A673 (cell line): ENCODE results near the gene ATG4D. TPM values are rescaled to one million over a fixed set of nuclear protein-coding genes. Genes with fewer than 3 reads are reported as not detected.

Experiments used
- BruUV-seq: library from RNA; stranded (reverse); fragments of 400-500 nt; replicated peaks from 2 replicates; lab custom pipeline; 2021; lab: Mats Ljungman, UMichigan
- CTCF ChIA-PET: fragments of 300-600 bp; sonication (Branson Sonifier 250); formaldehyde crosslinking; loops from one replicate; lab custom pipeline; 2022; ENCODE audit warnings: antibody characterized with exemption; lab: Charles Lee
- POLR2A ChIA-PET: fragments of 300-600 bp; sonication (Branson Sonifier 250); formaldehyde crosslinking; loops from one replicate; lab custom pipeline; 2022; ENCODE audit warnings: antibody characterized with exemption; ENCODE audit not compliant: low non-redundant PET; lab: Charles Lee
- DNase-seq: peaks from one replicate; pipeline ENCODE4 v3.0.0-alpha.2; 2015; ENCODE audit warnings: low spot score
- H3K27ac ChIP-seq: fragments of 200-600 bp; sonication (generic); 2 replicates; pipeline ENCODE4 v1.5.1; 2016; ENCODE audit warnings: mixed run types, low read depth, mild to moderate bottlenecking, mixed read lengths, antibody characterized with exemption, low read length; ENCODE audit not compliant: poor library complexity, severe bottlenecking
- H3K27me3 ChIP-seq: fragments of 200-600 bp; sonication (generic); replicated peaks from 2 replicates; pipeline ENCODE4 v1.6.1; 2017; ENCODE audit warnings: mixed run types, low read depth, mild to moderate bottlenecking, mixed read lengths, antibody characterized with exemption, low read length; ENCODE audit not compliant: insufficient read depth, poor library complexity
- H3K36me3 ChIP-seq: fragments of 200-600 bp; sonication (generic); 2 replicates; pipeline ENCODE4 v1.6.1; 2016; ENCODE audit warnings: mixed run types, mild to moderate bottlenecking, mixed read lengths, antibody characterized with exemption, low read length; ENCODE audit not compliant: insufficient read depth, poor library complexity, severe bottlenecking
- H3K4me1 ChIP-seq: fragments of 200-600 bp; sonication (generic); 2 replicates; pipeline ENCODE4 v1.6.1; 2017; ENCODE audit warnings: mixed run types, mild to moderate bottlenecking, mixed read lengths, antibody characterized with exemption, low read length; ENCODE audit not compliant: insufficient read depth, poor library complexity, severe bottlenecking
- H3K4me3 ChIP-seq: fragments of 200-600 bp; sonication (generic); 2 replicates; pipeline ENCODE4 v1.5.1; 2016; ENCODE audit warnings: low read depth, mixed run types, mild to moderate bottlenecking, mixed read lengths, low read length; ENCODE audit not compliant: poor library complexity, severe bottlenecking
- H3K9me3 ChIP-seq: fragments of 200-600 bp; sonication (generic); 2 replicates; pipeline ENCODE4 v1.6.1; 2016; ENCODE audit warnings: mixed run types, low read depth, mild to moderate bottlenecking, mixed read lengths, antibody characterized with exemption, low read length; ENCODE audit not compliant: poor library complexity, severe bottlenecking
- EZH2 ChIP-seq: fragments of 200-600 bp; sonication (generic); IDR thresholded peaks from 2 replicates; pipeline ENCODE4 v1.6.1; 2017; ENCODE audit warnings: borderline replicate concordance, low read depth, mild to moderate bottlenecking, mixed read lengths, antibody characterized with exemption, low read length; ENCODE audit not compliant: poor library complexity, severe bottlenecking
- intact Hi-C: fragments of 100-400 bp; cut with micrococcal nuclease; formaldehyde crosslinking; loops from one replicate; pipeline ENCODE4 v1.10.0; 2022; ENCODE audit not compliant: unreplicated experiment
- total RNA-seq: library from RNA; stranded (reverse); gene quantifications from 2 replicates; pipeline ENCODE4 v1.2.3, GENCODE V29; 2021
- TF ChIP-seq, protein P1 (sequence below): fragments of 300-800, 200-600 bp; sonication (generic); conservative IDR thresholded peaks from 2 replicates; pipeline ENCODE4 v1.5.1; 2017; ENCODE audit warnings: low read depth, mild to moderate bottlenecking, antibody characterized with exemption, low read length, moderate library complexity, mixed read lengths

ATG4D gene
- total RNA-seq, 1 experiment from 2014 or later = 52.1 TPM

DNA sequence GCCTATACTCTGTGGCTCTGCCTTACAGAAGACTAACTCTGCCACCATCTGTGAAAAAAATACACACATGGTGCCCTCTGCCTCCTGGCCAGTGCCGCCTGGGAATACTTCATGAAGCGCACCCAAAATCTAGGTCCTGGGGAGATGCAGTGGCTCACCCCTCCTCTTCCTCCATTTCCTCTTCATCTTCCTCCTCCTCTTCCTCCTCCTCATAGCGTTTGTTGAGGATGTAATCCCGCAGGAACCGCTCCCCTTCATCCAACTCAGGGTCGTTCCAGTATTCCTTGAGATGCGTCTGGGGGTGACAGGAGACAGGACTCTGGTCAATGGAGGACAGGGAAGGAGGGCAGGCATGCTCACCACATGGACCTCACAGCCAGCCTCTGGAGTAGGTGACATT, 16.4 kb downstream of the ATG4D start:
- POLR2A ChIA-PET = interaction anchor here (0.6 kb wide), 1 partner anchor 23 kb away, joined by 3 read pairs; no protein-coding TSS in a partner anchor
- CTCF ChIA-PET = no interaction called here
- Histone ChIP-seq H3K9me3 (no peaks in the 10 kb centered on the region), H3K4me1 (peaks cover 6% of the 10 kb centered on the region), H3K36me3 (peaks cover 72% of the 10 kb centered on the region), H3K27ac (no peak overlapping the region), H3K4me3 (no peak overlapping the region), H3K27me3 (no peaks in the 10 kb centered on the region)
- TF ChIP-seq EZH2 = no peak
- TF ChIP-seq, protein P1, sequence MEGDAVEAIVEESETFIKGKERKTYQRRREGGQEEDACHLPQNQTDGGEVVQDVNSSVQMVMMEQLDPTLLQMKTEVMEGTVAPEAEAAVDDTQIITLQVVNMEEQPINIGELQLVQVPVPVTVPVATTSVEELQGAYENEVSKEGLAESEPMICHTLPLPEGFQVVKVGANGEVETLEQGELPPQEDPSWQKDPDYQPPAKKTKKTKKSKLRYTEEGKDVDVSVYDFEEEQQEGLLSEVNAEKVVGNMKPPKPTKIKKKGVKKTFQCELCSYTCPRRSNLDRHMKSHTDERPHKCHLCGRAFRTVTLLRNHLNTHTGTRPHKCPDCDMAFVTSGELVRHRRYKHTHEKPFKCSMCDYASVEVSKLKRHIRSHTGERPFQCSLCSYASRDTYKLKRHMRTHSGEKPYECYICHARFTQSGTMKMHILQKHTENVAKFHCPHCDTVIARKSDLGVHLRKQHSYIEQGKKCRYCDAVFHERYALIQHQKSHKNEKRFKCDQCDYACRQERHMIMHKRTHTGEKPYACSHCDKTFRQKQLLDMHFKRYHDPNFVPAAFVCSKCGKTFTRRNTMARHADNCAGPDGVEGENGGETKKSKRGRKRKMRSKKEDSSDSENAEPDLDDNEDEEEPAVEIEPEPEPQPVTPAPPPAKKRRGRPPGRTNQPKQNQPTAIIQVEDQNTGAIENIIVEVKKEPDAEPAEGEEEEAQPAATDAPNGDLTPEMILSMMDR = no peak
- intact Hi-C loops = no loop called here
- DNase-seq = no peak
- BruUV-seq = no TSS peak

- intact Hi-C loops = no loop called here
- ChIA-PET POLR2A (no interaction called here), CTCF (no interaction called here)
- no peaks in the 10 kb centered on the region for H3K27me3 ChIP-seq
- BruUV-seq = no TSS peak
- DNase-seq = no peak
- H3K36me3 ChIP-seq = peaks cover 53% of the 10 kb centered on the region
- no peaks in the 10 kb centered on the region for H3K9me3 ChIP-seq
- no peak overlapping the region for H3K27ac ChIP-seq
- no peak overlapping the region for H3K4me3 ChIP-seq
- TF ChIP-seq, protein P1 = no peak
- peaks cover 23% of the 10 kb centered on the region for H3K4me1 ChIP-seq
These were observed 18.9 kb downstream of the ATG4D start for GRCh38 chr19:10562609-10563008.

GRCh38 chr19:10565028-10565566, 21.4 kb downstream of the ATG4D start:
- Histone ChIP-seq H3K27me3 (no peaks in the 10 kb centered on the region), H3K36me3 (peaks cover 29% of the 10 kb centered on the region), H3K4me3 (peak overlapping the region; percentile 90), H3K27ac (peak overlapping the region; percentile 93), H3K9me3 (no peaks in the 10 kb centered on the region), H3K4me1 (peaks cover 32% of the 10 kb centered on the region)
- intact Hi-C loops = loop anchor here (5.0 kb wide), 5 partner anchors 63 to 148 kb away; partner anchors contain the start of genes ILF3 and KEAP1
- CTCF ChIA-PET = no interaction called here
- DNase-seq = peak; percentile 75
- POLR2A ChIA-PET = no interaction called here
- no TSS peak for BruUV-seq
- TF ChIP-seq, protein P1 = peak; percentile 52
- no peak for TF ChIP-seq EZH2
